Testis (tissue), 2 donors: ENCODE measurements around the gene ATG10.

ENCODE experiments used
- CTCF ChIP-seq, 3 experiments: fragments of 450-650 bp in 2 of 3; fragments of 200-600 bp in 1 of 3; sonication (generic) in 1 of 3; IDR thresholded peaks; one replicate each; pipeline ENCODE4 v1.5.1; 2016 to 2019; ENCODE audit warnings: antibody characterized with exemption in 3 of 3, mild to moderate bottlenecking in 2 of 3, moderate library complexity in 1 of 3
- POLR2A ChIP-seq: fragments of 450-650 bp; IDR thresholded peaks from one replicate; pipeline ENCODE4 v1.6.1; 2017; ENCODE audit warnings: antibody characterized with exemption, mild to moderate bottlenecking, moderate library complexity

DNA sequence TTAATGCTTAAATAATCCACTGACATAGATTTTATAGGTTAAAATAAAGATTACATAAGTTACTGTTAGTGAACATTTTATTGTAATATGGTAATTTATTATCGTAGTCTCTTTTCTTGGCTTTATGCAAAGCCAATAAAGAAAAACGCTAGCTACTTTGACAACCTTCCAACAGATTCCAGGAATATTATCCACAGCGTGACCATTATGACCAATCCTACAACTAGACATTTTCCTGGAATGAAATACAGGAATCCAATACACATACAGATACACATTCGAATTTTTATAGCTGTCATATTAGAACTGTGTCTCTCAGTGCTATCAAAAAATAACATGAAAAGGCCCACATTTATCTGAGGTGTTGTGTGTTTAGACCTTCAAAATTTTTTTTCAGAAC, 293.2 kb downstream of the ATG10 start:
- TF ChIP-seq POLR2A = no peak
- TF ChIP-seq CTCF (IDR thresholded peaks at IDR 0.05) = no peak
